Lung microvascular endothelial cell (primary cell): ENCODE data around the gene CHST1. TPM values are rescaled to one million over a fixed set of nuclear protein-coding genes. Genes with fewer than 3 reads are reported as not detected.

Experiments
- DNase-seq, 2 donors: peaks; one replicate each; pipeline versions ENCODE4 v3.0.0 to v3.0.0-alpha.2; 2010; ENCODE audit warnings: low read depth in 2 of 2
- total RNA-seq: library from RNA; depleted of rRNA; stranded (reverse); fragments of >200 nt; gene quantifications from 2 replicates; pipeline ENCODE4 v1.2.1, GENCODE V29; 2014

The CHST1 gene
- total RNA-seq, result 1.8 and 6.1 TPM in 2 replicates

DNA sequence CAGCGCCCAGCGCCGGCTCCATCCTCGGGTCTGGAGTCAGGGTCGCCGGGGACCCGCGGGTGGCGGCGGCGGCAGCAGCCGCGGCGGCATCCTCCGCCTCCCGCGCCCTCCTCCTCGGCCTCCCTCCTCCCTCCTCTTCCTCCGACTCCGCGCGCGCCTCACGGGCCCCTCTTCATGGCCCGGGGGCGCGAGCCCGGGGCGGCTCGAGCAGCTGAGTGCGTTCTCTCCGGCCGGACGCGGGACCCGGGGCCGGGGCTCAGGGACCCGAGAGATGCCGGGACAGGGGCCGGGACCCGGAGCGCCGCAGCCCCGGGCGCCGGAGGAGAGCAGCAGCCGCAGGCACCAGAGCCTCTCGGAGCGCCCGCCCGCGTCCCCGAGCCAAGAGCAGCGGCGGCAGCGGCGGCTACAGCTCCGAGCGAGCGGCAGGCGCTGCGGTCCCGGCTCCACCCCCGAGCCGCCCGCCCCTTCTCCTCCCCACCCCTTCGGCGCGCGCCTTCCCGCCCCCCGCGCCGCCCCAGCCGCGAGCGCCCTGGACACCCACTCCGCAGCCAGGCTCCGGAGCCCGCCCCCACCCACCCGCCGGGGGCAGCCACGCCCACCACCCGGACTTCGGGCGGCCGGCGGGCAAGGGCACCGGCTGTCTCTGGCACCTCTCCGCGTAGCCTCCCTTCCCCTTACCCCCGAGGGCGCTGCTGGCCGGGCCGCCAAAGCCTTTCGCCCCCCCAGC, at the start of gene CHST1:
CHST1 (minus strand) TSS at position 417 of the 727 bp plus-strand sequence. CDS start 14,699 bp downstream, outside the sequence.
- DNase-seq, result peak; percentile 33 to 37

DNA sequence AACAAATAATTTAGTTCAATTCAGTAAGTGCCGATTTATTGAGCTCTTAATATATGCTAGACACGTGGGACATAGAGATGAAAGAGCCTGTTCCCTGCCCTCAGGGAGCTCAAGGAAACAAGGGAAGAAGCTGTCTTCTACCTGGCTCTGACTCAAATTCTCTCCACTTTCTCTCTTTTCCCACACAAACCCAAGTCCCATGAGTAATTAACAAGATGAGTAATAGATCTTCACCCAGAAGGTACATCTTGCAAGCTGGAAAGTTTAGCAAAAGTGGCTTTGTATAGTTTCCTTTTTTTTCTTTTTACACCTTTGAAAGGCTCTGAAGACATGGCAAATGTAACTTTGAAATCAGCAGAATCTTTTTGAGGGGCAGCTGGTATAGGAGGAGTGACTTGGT, 48.2 kb upstream of the CHST1 start:
- DNase-seq, result no peak

DNA sequence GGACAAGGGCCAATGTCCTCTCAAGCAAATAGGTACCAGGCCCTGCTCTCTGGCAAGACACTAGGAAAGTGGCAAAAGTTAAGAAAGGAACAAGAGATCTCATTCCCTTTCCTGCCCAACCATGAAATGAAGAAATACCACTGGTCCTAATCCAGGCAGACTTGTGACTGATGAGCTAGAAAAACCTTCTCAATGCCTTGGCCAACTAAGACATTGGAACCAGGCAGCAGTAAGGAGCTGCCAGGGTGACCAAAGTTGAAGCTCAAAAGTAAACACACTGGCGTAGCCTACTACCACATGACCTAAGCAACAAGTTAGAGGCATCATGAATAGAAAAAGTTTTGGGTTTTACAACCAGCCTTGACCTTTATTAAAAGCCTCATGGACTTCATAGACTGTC, 45.1 kb upstream of the CHST1 start:
- DNase-seq, result no peak

DNA sequence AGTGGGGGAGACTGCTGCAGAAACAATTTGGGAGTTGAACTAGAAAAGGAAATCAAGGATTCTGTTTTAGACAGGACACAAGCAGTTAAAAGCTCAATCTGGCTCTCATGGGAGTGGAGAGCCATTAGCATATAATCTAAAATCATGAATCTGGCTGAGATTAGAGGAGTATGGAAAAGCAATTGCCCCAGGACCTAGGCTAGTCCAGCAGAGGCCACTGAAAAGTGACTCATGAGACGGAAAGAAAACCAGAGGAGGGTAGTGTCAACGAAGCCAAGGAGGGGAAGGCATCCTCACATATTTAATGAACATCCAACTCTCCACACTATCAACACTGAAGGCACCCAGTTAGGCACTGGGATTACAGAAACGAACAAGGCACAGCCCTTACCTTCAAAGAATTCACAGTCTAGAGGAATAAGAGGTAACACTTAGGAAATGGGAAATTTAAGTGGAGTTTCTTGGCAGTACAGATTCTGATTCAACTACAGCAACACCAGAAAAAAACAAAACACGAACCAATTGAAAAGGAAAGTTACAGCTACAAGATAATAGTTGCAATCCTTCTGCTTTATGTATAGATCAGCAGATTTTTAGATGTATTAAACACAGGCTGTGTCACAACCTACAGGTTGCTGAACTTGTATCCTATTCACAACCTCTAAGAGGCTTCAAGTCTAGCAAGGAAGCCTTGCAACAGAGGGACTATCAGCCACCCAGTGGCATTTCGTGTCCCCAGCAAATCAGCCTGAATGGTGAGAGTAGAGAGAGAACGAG, 43.7 kb upstream of the CHST1 start:
- no peak for DNase-seq

DNA sequence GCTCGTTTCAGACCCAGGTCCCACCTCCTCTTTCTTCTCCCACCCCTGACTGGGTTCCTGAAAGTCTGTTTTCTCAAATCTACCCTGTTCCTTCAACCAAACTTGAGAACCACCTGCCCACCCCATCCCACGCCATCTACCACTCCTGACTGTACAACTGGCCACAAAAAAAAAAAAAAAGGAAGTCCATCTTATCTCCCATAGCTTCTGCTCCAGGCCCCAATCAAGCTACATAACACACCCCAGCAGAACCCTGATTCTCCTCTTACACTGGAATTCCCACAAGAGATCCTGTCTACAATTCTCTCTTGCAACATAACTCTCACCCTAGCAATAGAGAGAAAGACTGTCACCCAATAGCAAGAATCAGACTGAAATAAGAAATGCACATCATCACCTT, 39.2 kb upstream of the CHST1 start:
- DNase-seq, result no peak

- no peak for DNase-seq
These were observed 38.7 kb upstream of the CHST1 start for GRCh38 chr11:45704133-45704532.

DNA sequence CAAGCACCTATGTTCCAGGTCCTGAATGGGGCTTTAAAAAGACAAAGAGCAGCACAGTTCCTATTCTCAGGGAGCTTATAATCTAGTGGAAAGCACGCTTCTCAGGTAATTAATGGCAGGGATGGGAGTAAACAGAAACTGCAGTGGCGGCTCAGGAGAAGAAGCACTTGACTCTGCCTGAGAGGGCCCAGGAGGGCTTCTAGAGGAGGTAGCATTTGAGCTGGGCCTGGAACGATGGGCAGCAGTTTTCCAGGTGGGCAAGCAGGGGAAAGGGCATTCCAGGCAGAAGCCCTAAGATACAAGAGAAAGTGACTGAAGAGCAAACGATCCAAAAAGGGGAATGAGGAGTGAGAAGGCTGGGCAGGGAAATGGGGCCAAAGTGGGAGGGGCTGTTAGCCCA, 37.1 kb upstream of the CHST1 start:
- DNase-seq, result no peak

GRCh38 chr11:45698777-45699497, 33.5 kb upstream of the CHST1 start:
- no peak for DNase-seq

- DNase-seq, result no peak
These were observed 27.5 kb upstream of the CHST1 start for GRCh38 chr11:45692808-45693453.

DNA sequence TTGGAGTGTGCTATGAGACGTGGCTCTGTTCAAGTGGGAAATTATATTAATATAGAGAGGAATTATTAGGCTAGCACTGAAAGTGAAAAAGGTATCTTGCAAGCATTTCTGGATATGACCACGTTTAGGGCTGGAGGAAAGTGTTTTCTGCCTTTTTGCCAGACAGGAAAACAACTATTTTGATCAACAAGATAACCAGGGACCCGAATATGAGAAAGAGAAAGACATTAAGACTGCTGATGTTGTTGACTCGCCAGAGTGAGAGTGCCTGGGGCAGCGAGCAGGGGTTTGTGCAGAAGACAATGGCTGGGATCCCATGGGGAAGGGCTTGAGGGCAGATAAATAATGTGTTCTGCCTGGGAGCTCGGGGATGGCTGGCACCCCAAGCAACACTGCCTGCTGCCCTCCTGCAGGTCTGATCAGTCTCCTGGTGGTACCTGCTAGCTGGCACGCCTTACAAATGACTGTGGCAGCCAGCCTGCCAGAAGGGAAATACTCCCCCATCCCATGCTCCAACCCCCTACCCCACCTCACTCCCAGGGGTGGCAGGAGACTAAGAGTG, 23.1 kb upstream of the CHST1 start:
- DNase-seq, result no peak

DNA sequence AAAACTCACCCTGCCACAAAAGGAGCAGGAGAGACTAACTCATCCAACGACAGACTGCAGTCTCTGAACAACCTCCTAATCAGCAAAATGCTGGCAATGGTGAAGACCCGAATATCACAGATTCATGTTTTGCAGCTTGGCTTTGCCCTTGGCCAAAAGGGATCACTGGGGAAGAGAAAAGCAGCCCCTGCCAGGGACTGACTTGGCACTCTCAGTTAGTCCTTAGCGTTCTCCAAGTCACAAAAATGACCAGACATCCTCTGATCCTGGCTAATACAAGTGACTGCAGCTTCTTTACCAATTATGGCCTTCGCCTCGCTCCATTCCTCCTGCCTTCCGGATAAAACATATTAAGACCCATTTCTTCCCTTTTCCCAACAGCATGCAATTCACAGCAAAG, 22.4 kb upstream of the CHST1 start:
- DNase-seq, result no peak

DNA sequence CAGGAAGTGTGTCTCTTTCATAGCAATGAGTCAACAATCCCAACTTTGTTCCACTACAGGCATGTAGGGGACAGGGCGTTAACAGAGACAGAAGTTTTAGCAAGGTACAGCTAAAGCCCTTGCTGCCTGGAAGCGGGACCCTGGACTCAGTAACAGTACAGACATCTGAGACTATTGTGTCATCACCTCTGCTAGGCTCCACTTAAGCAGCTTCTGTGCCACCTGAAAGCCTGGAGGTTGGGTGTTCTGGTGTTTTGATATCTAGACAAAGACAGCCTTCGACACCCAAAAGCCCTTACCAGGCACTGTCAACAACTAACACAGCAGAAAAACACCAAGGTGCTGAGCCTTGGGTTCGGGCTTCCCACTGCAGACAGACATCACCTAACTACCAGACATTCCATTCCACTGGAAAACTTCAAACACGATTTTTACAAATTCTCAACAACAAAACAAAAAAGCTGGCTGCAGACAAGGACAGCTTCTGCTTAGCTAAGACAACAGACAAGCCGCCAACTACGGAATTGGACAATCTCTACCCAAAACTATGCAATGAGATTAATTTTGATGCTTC, 20.6 kb upstream of the CHST1 start:
- DNase-seq, result no peak

- no peak for DNase-seq
These were observed 19.0 kb upstream of the CHST1 start for GRCh38 chr11:45684440-45684839.

GRCh38 chr11:45683271-45684058, 18.0 kb upstream of the CHST1 start:
- DNase-seq, result no peak

DNA sequence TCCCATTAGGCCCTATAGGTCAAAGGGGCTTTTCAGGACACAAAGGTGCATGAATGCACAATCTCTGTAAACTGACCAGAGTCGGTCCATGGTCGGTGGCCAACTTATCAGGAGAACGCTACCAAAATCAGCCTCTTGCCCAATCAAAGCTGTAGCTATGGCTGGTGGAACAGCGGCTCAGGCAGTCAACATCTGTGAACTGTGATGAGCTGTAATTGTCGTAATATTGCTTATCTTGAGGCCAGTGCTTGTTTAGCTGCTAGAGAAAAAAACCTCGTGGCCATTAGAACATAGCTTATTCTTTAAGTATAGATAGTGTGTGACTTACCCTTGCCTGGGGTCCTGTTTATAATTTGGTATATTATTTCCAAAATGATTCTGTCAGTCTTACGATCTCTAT, 14.4 kb upstream of the CHST1 start:
- no peak for DNase-seq

- DNase-seq, result no peak
These were observed 13.6 kb upstream of the CHST1 start for GRCh38 chr11:45678976-45679375.

DNA sequence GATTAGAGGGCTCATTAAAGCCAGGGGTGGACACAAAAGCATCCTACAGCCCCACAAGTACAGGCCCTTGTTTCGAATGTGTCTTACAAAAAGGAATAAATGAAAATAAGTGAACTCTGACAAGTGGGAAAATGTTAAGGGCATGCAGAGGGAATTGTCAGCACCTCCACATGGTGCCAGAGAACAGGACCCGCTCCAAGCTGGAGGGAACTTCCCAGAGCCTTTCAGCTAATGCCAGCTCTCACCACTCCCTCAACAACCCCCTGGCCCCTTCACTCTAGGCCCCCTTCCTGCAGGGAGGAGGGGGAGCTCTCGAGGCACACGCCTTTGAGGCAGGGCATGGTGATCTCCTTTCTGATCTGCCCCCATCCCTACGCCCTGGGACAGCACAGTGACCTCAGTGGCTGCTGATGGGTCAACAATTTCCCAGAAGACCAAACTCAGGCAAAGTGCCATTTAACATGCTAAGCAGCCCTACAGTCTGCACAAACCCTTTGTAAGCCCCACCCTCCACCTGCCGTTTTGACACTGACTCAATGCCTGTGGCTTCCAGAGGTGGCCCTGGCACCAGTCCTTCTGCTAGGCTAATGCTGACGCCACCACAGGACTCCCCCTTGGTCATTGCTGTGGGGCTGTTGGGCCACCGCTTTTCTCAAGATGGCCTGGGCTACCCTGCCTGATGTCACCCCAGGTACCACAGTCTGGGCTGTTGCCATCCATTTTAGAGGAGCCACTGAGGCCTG, 12.5 kb upstream of the CHST1 start:
- DNase-seq, result no peak

DNA sequence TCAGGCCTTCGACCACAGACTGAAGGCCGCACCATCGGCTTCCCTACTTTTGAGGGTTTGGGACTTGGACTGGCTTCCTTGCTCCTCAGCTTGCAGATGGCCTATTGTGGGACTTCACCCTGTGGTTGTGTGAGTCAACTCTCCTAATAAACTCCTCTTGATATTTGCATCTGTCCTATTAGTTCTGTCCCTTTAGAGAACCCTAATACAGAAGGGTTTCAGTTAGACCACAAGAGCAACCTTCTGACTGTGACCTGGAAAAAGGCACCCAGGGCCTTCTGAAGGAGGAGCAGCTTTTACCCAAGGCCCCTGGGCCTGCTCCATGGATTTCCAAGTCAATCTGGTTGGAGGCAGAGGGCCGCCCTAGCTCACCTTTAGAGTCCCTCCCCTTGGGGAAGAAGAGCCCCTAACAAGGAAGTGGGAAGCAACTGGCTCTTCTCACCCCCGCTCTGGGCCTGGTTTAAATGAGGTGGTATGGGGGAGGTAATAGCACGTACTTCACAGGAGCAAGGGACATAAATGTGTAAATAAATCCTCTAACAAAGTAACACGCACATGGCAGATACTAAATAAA, 11.2 kb upstream of the CHST1 start:
- no peak for DNase-seq

DNA sequence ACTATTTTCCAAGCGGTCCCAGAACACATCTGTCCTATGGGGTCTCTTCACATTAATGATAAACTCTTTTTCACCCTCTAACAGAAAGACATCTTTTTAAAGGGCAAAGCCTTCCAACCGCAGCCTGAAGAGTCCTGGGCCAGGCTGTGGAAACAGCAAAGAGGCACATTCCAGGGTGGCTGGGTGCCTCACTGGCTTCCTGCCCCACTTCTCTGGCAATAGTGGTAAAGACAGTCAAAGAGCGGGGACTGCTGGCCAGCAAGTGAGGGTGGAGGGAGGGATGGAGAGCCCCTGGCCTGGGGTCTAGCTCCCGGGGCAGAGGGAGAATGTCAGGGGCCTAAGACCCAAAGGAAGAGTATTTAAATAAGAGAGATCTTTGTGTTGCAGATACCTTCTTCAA, 10.2 kb upstream of the CHST1 start:
- no peak for DNase-seq
